Measurements from ENCODE around the gene EOMES. TPM values are rescaled to one million over a fixed set of nuclear protein-coding genes. Genes with fewer than 3 reads are reported as not detected.

EOMES gene
- total and polyA plus RNA-seq, 9 donors, result 0.05 to 2.2 (median 0.20) TPM; not detected in 2

- Histone ChIP-seq H3K9me3 (no peaks in the 10 kb centered on the region), H3K27me3 (no peaks in the 10 kb centered on the region), H3K27ac (no peak overlapping the region), H3K36me3 (no peaks in the 10 kb centered on the region), H3K4me1 (ENCODE audit: insufficient read depth) (no peaks in the 10 kb centered on the region), H3K4me3 (no peak overlapping the region)
- TF ChIP-seq EP300 (IDR thresholded peaks at IDR 0.05) (no peak), POLR2A (IDR thresholded peaks at IDR 0.05) (no peak)
- TF ChIP-seq, protein P1, sequence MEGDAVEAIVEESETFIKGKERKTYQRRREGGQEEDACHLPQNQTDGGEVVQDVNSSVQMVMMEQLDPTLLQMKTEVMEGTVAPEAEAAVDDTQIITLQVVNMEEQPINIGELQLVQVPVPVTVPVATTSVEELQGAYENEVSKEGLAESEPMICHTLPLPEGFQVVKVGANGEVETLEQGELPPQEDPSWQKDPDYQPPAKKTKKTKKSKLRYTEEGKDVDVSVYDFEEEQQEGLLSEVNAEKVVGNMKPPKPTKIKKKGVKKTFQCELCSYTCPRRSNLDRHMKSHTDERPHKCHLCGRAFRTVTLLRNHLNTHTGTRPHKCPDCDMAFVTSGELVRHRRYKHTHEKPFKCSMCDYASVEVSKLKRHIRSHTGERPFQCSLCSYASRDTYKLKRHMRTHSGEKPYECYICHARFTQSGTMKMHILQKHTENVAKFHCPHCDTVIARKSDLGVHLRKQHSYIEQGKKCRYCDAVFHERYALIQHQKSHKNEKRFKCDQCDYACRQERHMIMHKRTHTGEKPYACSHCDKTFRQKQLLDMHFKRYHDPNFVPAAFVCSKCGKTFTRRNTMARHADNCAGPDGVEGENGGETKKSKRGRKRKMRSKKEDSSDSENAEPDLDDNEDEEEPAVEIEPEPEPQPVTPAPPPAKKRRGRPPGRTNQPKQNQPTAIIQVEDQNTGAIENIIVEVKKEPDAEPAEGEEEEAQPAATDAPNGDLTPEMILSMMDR (IDR thresholded peaks at IDR 0.05), result no peak
- 79 to 88% (median 84%) methylated on average over 2 of the region's 2 CpGs for whole genome bisulfite sequencing, 3 donors
- intact Hi-C loops (cut with DNase I), result no loop called here
- DNase-seq, result no peak
These were observed 26.5 kb downstream of the EOMES start for GRCh38 chr3:27695636-27696035.

DNA sequence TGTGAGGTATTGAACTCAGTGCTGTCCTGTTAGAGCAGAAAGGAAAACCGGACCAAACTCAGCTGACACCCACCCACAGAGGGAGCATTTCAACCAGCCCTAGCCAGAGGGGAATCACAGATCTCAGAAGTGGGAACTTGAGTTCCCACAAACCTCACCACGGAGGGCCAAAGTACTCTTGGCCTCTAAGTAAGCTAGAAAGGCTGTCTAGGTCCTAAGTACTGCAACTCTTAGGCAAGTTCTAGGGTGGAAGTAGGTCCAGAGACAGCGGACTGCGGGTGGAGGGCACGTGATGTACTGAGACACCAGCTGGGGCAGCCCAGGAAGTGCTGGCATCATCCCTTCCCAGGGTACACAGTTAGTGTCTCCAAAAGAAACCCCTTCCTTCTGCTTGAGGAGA, 34.1 kb downstream of the EOMES start:
- no peak overlapping the region for H3K4me3 ChIP-seq
- H3K4me1 ChIP-seq (ENCODE audit: insufficient read depth), result no peaks in the 10 kb centered on the region
- H3K27ac ChIP-seq, result no peak overlapping the region
- intact Hi-C loops (cut with DNase I), result no loop called here
- no peaks in the 10 kb centered on the region for H3K36me3 ChIP-seq
- TF ChIP-seq, protein P1 (IDR thresholded peaks at IDR 0.05), result no peak
- TF ChIP-seq POLR2A (IDR thresholded peaks at IDR 0.05) (no peak), EP300 (IDR thresholded peaks at IDR 0.05) (no peak)
- no peak for DNase-seq
- H3K27me3 ChIP-seq, result no peaks in the 10 kb centered on the region
- no peaks in the 10 kb centered on the region for H3K9me3 ChIP-seq
- WGBS, 3 donors, result 86 to 91% (median 87%) methylated on average over 5 of the region's 5 CpGs

GRCh38 chr3:27686642-27687041, 35.5 kb downstream of the EOMES start:
- intact Hi-C loops (cut with DNase I), result no loop called here
- TF ChIP-seq EP300 (IDR thresholded peaks at IDR 0.05) (no peak), POLR2A (IDR thresholded peaks at IDR 0.05) (no peak)
- TF ChIP-seq, protein P1 (IDR thresholded peaks at IDR 0.05), result no peak
- 0 to 17% (median 9%) methylated on average over 1 of the region's 1 CpG for WGBS, 3 donors

GRCh38 chr3:27685474-27685873, 36.6 kb downstream of the EOMES start:
- intact Hi-C loops (cut with DNase I), result no loop called here
- peaks cover 3% of the 10 kb centered on the region for H3K4me1 ChIP-seq (ENCODE audit: insufficient read depth)
- H3K4me3 ChIP-seq, result no peak overlapping the region
- TF ChIP-seq, protein P1 (IDR thresholded peaks at IDR 0.05), result no peak
- TF ChIP-seq POLR2A (IDR thresholded peaks at IDR 0.05), result no peak
- TF ChIP-seq EP300 (IDR thresholded peaks at IDR 0.05), result no peak
- no peaks in the 10 kb centered on the region for H3K27me3 ChIP-seq
- no peak overlapping the region for H3K27ac ChIP-seq
- 80 to 88% (median 86%) methylated on average over 1 of the region's 1 CpG for WGBS, 3 donors
- no peaks in the 10 kb centered on the region for H3K9me3 ChIP-seq
- no peak for DNase-seq
- H3K36me3 ChIP-seq, result no peaks in the 10 kb centered on the region

More at GRCh38 chr3:27686642-27687041, 35.5 kb downstream of the EOMES start:
- Histone ChIP-seq H3K4me1 (ENCODE audit: insufficient read depth) (no peaks in the 10 kb centered on the region), H3K9me3 (no peaks in the 10 kb centered on the region), H3K27me3 (no peaks in the 10 kb centered on the region), H3K27ac (no peak overlapping the region), H3K4me3 (no peak overlapping the region), H3K36me3 (no peaks in the 10 kb centered on the region)
- no peak for DNase-seq

Data from ovary (tissue), 9 donors.